ENCODE results near the gene MYCT1. TPM values are rescaled to one million over a fixed set of nuclear protein-coding genes. Genes with fewer than 3 reads are reported as not detected.

The MYCT1 gene
- total RNA-seq (2014; rRNA removed; shearing (Covaris generic)) (under 0.01 and 0.11 TPM in 2 replicates), polyA plus RNA-seq (2016; fragmentation: Nextera tagmentation; extraction: Ambion mirVana) (0.42 TPM in 1 of 2 replicates, not detected in the other)

- Histone ChIP-seq H3K27ac (peak within 1 kb of the TSS; percentile 72), H2AFZ (peak within 1 kb of the TSS; percentile 36; the same call in 1 of the 2 replicates), H3K79me2 (ENCODE audit: insufficient read depth) (no peaks in the 10 kb centered on the region), H3K9ac (no peak within 1 kb of the TSS), H3K9me3 (ENCODE audit: low read depth) (no peaks in the 10 kb centered on the region), H3K4me2 (ENCODE audit: unreplicated experiment) (no peak within 1 kb of the TSS), H3K36me3 (ENCODE audit: low read depth) (no peaks in the 10 kb centered on the region), H3K4me1 (ENCODE audit: insufficient read depth) (peaks cover 21% of the 10 kb centered on the region), H4K20me1 (ENCODE audit: insufficient read depth) (no peaks in the 10 kb centered on the region), H3F3A (ENCODE audit: insufficient read depth) (no peaks in the 10 kb centered on the region), H3K9me2 (ENCODE audit: insufficient read depth) (no peaks in the 10 kb centered on the region), H3K27me3 (replicated peaks; ENCODE audit: insufficient read depth) (no peaks in the 10 kb centered on the region), H3K4me3 (no peak within 1 kb of the TSS)
- 63 to 66% methylated on average over 2 of the region's 2 CpGs for WGBS, 2 experiments (ENCODE audit: low coverage in 1 of 2, low lambda C conversion rate in 2 of 2, missing lambda C conversion rate in 2 of 2)
- in situ Hi-C loops (cut with MboI) = no loop called here
- no peak for DNase-seq
- TF ChIP-seq EZH2 (IDR thresholded peaks at IDR 0.05; ENCODE audit: insufficient read depth, poor library complexity, severe bottlenecking) = no peak
Measured at GRCh38 chr6:152697634-152698033, at the start of gene MYCT1. Gene MYCT1 (plus strand): TSS chr6:152697897. CDS start chr6:152697903, 6 bp downstream.

GRCh38 chr6:152648105-152648504 lies 49.6 kb upstream of the MYCT1 start:
- in situ Hi-C loops (cut with MboI) = no loop called here
- Histone ChIP-seq H3K9ac (no peak overlapping the region), H3K4me2 (ENCODE audit: unreplicated experiment) (no peak overlapping the region), H3K36me3 (ENCODE audit: low read depth) (no peaks in the 10 kb centered on the region), H4K20me1 (ENCODE audit: insufficient read depth) (no peaks in the 10 kb centered on the region), H3K4me1 (ENCODE audit: insufficient read depth) (no peaks in the 10 kb centered on the region), H3K27me3 (replicated peaks; ENCODE audit: insufficient read depth) (no peaks in the 10 kb centered on the region), H3K79me2 (ENCODE audit: insufficient read depth) (no peaks in the 10 kb centered on the region), H3F3A (ENCODE audit: insufficient read depth) (no peaks in the 10 kb centered on the region; the same call in 1 of the 2 replicates), H3K9me3 (ENCODE audit: low read depth) (no peaks in the 10 kb centered on the region), H2AFZ (peak overlapping the region; percentile 20; the same call in 1 of the 2 replicates), H3K9me2 (ENCODE audit: insufficient read depth) (0 out of 2 replicates have a peak, but pooled peaks cover 2% of the 10 kb centered on the region), H3K4me3 (no peak overlapping the region), H3K27ac (no peak overlapping the region)
- peak; percentile 47 for DNase-seq
- WGBS, 2 experiments (ENCODE audit: low coverage in 1 of 2, low lambda C conversion rate in 2 of 2, missing lambda C conversion rate in 2 of 2) = 3 to 4% methylated on average over 2 of the region's 2 CpGs
- TF ChIP-seq EZH2 (IDR thresholded peaks at IDR 0.05; ENCODE audit: insufficient read depth, poor library complexity, severe bottlenecking) = no peak
- no peak for TF ChIP-seq EZH2phosphoT487 (IDR thresholded peaks at IDR 0.05; ENCODE audit: insufficient read depth, low read depth)

GRCh38 chr6:152651986-152652385 lies 45.7 kb upstream of the MYCT1 start:
- H3K4me3 ChIP-seq = no peak overlapping the region
- no peaks in the 10 kb centered on the region for H4K20me1 ChIP-seq (ENCODE audit: insufficient read depth)
- no peak overlapping the region for H3K4me2 ChIP-seq (ENCODE audit: unreplicated experiment)
- H3K9ac ChIP-seq = no peak overlapping the region
- H3K27ac ChIP-seq = no peak overlapping the region
- H2AFZ ChIP-seq = no peak overlapping the region
- H3K36me3 ChIP-seq (ENCODE audit: low read depth) = no peaks in the 10 kb centered on the region
- no peaks in the 10 kb centered on the region for H3K9me3 ChIP-seq (ENCODE audit: low read depth)
- 36% methylated on average over 3 of the region's 3 CpGs for WGBS, 2 experiments (ENCODE audit: low coverage in 1 of 2, low lambda C conversion rate in 2 of 2, missing lambda C conversion rate in 2 of 2)
- no peaks in the 10 kb centered on the region for H3K79me2 ChIP-seq (ENCODE audit: insufficient read depth)
- TF ChIP-seq EZH2phosphoT487 (IDR thresholded peaks at IDR 0.05; ENCODE audit: insufficient read depth, low read depth) (no peak), EZH2 (IDR thresholded peaks at IDR 0.05; ENCODE audit: insufficient read depth, poor library complexity, severe bottlenecking) (no peak)
- H3K4me1 ChIP-seq (ENCODE audit: insufficient read depth) = no peaks in the 10 kb centered on the region
- DNase-seq = peak; percentile 57
- H3K27me3 ChIP-seq (replicated peaks; ENCODE audit: insufficient read depth) = no peaks in the 10 kb centered on the region
- in situ Hi-C loops (cut with MboI) = no loop called here
- 0 out of 2 replicates have a peak, but pooled peaks cover 6% of the 10 kb centered on the region for H3K9me2 ChIP-seq (ENCODE audit: insufficient read depth)
- H3F3A ChIP-seq (ENCODE audit: insufficient read depth) = no peaks in the 10 kb centered on the region; the same call in 1 of the 2 replicates

GRCh38 chr6:152661776-152662175 lies 35.9 kb upstream of the MYCT1 start:
- H3K4me2 ChIP-seq (ENCODE audit: unreplicated experiment) = no peak overlapping the region
- H3K9ac ChIP-seq = no peak overlapping the region
- H3K79me2 ChIP-seq (ENCODE audit: insufficient read depth) = no peaks in the 10 kb centered on the region
- no peak overlapping the region for H3K27ac ChIP-seq
- in situ Hi-C loops (cut with MboI) = no loop called here
- H3K9me3 ChIP-seq (ENCODE audit: low read depth) = no peaks in the 10 kb centered on the region
- H3K27me3 ChIP-seq (replicated peaks; ENCODE audit: insufficient read depth) = no peaks in the 10 kb centered on the region
- H3K9me2 ChIP-seq (ENCODE audit: insufficient read depth) = no peaks in the 10 kb centered on the region
- no peaks in the 10 kb centered on the region for H3K4me1 ChIP-seq (ENCODE audit: insufficient read depth)
- H3K4me3 ChIP-seq = no peak overlapping the region
- DNase-seq = no peak
- TF ChIP-seq EZH2phosphoT487 (IDR thresholded peaks at IDR 0.05; ENCODE audit: insufficient read depth, low read depth) = no peak
- TF ChIP-seq EZH2 (IDR thresholded peaks at IDR 0.05; ENCODE audit: insufficient read depth, poor library complexity, severe bottlenecking) = no peak
- 85 to 92% methylated on average over 3 of the region's 3 CpGs for WGBS, 2 experiments (ENCODE audit: low coverage in 1 of 2, low lambda C conversion rate in 2 of 2, missing lambda C conversion rate in 2 of 2)
- H3K36me3 ChIP-seq (ENCODE audit: low read depth) = no peaks in the 10 kb centered on the region
- H2AFZ ChIP-seq = no peak overlapping the region
- no peaks in the 10 kb centered on the region for H4K20me1 ChIP-seq (ENCODE audit: insufficient read depth)
- no peaks in the 10 kb centered on the region for H3F3A ChIP-seq (ENCODE audit: insufficient read depth)

All from GM23248 (cell line).